ENCODE data around the gene RAB37. TPM values are rescaled to one million over a fixed set of nuclear protein-coding genes. Genes with fewer than 3 reads are reported as not detected.

The RAB37 gene
- total and polyA plus RNA-seq, 7 donors, result 0.62 to 0.82 (median 0.69) TPM

DNA sequence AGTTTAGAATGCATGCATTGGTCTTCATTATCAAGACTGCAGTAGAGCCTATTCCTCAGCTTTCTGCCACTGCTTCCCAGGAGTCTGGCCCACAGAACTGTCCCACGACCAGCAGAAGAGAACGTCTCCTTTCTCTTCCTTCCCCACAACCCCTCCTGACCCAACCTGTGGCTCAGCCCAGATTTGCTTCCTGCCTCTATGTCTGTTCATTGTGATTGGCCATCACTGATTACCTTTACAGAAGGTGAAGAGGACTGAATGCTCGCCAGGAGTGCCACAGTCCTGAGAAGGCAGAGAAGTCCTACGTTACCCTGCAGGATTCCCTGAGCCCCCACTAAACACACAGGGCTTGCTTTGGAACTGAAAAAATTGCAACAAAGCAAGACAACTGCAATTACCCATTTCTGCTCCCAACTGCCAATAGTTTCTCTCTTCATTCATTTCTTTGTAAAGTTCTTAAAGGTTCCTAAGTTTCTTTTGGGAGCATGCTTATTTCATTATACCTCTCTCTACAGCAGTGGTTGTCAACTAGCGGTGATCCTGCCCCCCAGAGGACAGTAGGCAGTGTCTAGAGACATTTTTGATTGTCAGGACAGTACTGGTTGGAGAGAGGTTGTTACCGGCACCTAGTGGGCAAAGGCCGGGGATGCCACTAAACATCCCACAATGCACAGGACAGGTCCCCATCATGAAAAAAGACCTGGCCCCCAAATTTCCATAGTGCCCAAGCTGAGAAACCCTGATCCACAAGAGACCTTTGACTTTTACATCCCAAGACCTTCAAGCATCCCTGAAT lies 43.6 kb downstream of the RAB37 start:
- H3K4me3 ChIP-seq, result no peak overlapping the region
- no peak for TF ChIP-seq CTCF (IDR thresholded peaks at IDR 0.05)
- H3K36me3 ChIP-seq (ENCODE audit: insufficient read depth in 1 of 2, low read depth in 1 of 2), result peaks cover 0 to 42% of the 10 kb centered on the region in 2 donors
- WGBS, 3 donors, result 61 to 80% (median 64%) methylated on average over 7 of the region's 7 CpGs
- no peak for DNase-seq
- no peaks in the 10 kb centered on the region for H3K9me3 ChIP-seq
- H3K4me1 ChIP-seq, result peaks cover 5% of the 10 kb centered on the region
- no peak overlapping the region for H3K27ac ChIP-seq
- no peaks in the 10 kb centered on the region for H3K27me3 ChIP-seq (ENCODE audit: insufficient read depth in 3 of 3, low read length in 2 of 3)
- intact Hi-C loops (cut with DNase I), result no loop called here
- no peak for ATAC-seq

DNA sequence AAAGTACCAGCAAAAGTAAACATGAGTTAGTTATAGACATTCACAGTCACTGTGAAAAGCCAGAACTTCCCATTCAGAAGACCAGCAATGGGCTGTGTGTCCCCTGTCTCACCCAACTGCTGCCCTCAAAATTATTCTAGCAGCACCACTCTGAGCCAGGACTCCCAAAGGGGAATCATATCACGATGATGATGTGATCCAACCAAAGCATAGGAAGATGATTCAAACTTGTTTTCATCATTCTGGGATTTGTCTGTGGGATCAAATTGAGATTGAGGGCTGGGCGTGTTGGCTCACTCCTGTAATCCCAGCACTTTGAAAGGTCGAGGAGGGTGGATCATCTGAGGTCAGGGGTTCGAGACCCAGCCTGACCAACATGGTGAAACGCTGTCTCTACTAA lies 45.5 kb downstream of the RAB37 start:
- TF ChIP-seq CTCF (IDR thresholded peaks at IDR 0.05), result no peak
- Histone ChIP-seq H3K4me3 (no peak overlapping the region), H3K9me3 (no peaks in the 10 kb centered on the region), H3K27me3 (ENCODE audit: insufficient read depth in 3 of 3, low read length in 2 of 3) (no peaks in the 10 kb centered on the region), H3K27ac (no peak overlapping the region), H3K36me3 (ENCODE audit: insufficient read depth in 1 of 2, low read depth in 1 of 2) (peaks cover 0 to 52% of the 10 kb centered on the region in 2 donors), H3K4me1 (no peaks in the 10 kb centered on the region)
- no peak for ATAC-seq
- no peak for DNase-seq
- intact Hi-C loops (cut with DNase I), result no loop called here
- WGBS, 3 donors, result 87 to 90% (median 89%) methylated on average over 5 of the region's 5 CpGs

- DNase-seq (no peak), ATAC-seq (no peak)
- H3K9me3 ChIP-seq, result no peaks in the 10 kb centered on the region
- H3K27me3 ChIP-seq (ENCODE audit: insufficient read depth in 3 of 3, low read length in 2 of 3), result no peaks in the 10 kb centered on the region
- intact Hi-C loops (cut with DNase I), result no loop called here
- H3K4me3 ChIP-seq, result no peak overlapping the region
- peaks cover 0 to 51% of the 10 kb centered on the region in 2 donors for H3K36me3 ChIP-seq (ENCODE audit: insufficient read depth in 1 of 2, low read depth in 1 of 2)
- H3K4me1 ChIP-seq, result no peaks in the 10 kb centered on the region
- no peak for TF ChIP-seq CTCF (IDR thresholded peaks at IDR 0.05)
- 82 to 89% (median 89%) methylated on average over 5 of the region's 5 CpGs for WGBS, 3 donors
- no peak overlapping the region for H3K27ac ChIP-seq
Measured at GRCh38 chr17:74784125-74784810, 47.2 kb downstream of the RAB37 start.

- no peaks in the 10 kb centered on the region for H3K4me1 ChIP-seq
- intact Hi-C loops (cut with DNase I), result no loop called here
- H3K4me3 ChIP-seq, result no peak overlapping the region
- ATAC-seq (no peak), DNase-seq (no peak)
- H3K27me3 ChIP-seq (ENCODE audit: insufficient read depth in 3 of 3, low read length in 2 of 3), result no peaks in the 10 kb centered on the region
- peaks cover 0 to 48% of the 10 kb centered on the region in 2 donors for H3K36me3 ChIP-seq (ENCODE audit: insufficient read depth in 1 of 2, low read depth in 1 of 2)
- TF ChIP-seq CTCF (IDR thresholded peaks at IDR 0.05), result no peak
- 73 to 87% (median 81%) methylated on average over 21 of the region's 21 CpGs for WGBS, 3 donors
- no peaks in the 10 kb centered on the region for H3K9me3 ChIP-seq
- no peak overlapping the region for H3K27ac ChIP-seq
Measured at GRCh38 chr17:74785096-74785980, 48.3 kb downstream of the RAB37 start.

All from psoas muscle (tissue), 8 donors.